GM12878 (cell line): ENCODE results near the gene RERG.

Source experiments
- BCL11A ChIP-seq: IDR thresholded peaks from 2 replicates; pipeline ENCODE4 v1.6.1; 2011; ENCODE audit warnings: low read depth, low read length
- NFIC ChIP-seq: IDR thresholded peaks from 2 replicates; pipeline ENCODE4 v1.6.1; 2012; ENCODE audit warnings: low read depth, mild to moderate bottlenecking, inconsistent platforms, low read length, moderate library complexity
- POLR2A ChIP-seq: IDR thresholded peaks from 2 replicates; pipeline ENCODE4 v1.6.1; 2011; ENCODE audit warnings: low read depth, mild to moderate bottlenecking, low read length
- POLR2AphosphoS2 ChIP-seq: IDR thresholded peaks from 2 replicates; pipeline ENCODE4 v1.6.1; 2011; ENCODE audit warnings: low read depth, mild to moderate bottlenecking, low read length, improper control_type of control experiment, moderate library complexity
- SIX5 ChIP-seq: IDR thresholded peaks from 2 replicates; pipeline ENCODE4 v1.6.1; 2011; ENCODE audit warnings: mild to moderate bottlenecking, low read depth, low read length, moderate library complexity; ENCODE audit not compliant: severe bottlenecking
- TF ChIP-seq, protein P1 (sequence below), 3 experiments: IDR thresholded peaks in 2 of 3; conservative IDR thresholded peaks in 1 of 3; 2 replicates each; pipeline ENCODE4 v1.5.1; 2011; ENCODE audit warnings: low read depth in 3 of 3, low read length in 3 of 3, mild to moderate bottlenecking in 3 of 3, control low read depth in 2 of 3, moderate library complexity in 2 of 3, inconsistent platforms in 1 of 3, mixed read lengths in 1 of 3; ENCODE audit not compliant: control insufficient read depth in 2 of 3, insufficient read depth in 1 of 3; ENCODE audit errors: extremely low read depth in 1 of 3
- TF ChIP-seq, protein P2 (sequence below): fragments of 450-650 bp; formaldehyde crosslinking; IDR thresholded peaks from 2 replicates; pipeline ENCODE4 v1.4.0; 2022; ENCODE audit warnings: mild to moderate bottlenecking, moderate library complexity

DNA sequence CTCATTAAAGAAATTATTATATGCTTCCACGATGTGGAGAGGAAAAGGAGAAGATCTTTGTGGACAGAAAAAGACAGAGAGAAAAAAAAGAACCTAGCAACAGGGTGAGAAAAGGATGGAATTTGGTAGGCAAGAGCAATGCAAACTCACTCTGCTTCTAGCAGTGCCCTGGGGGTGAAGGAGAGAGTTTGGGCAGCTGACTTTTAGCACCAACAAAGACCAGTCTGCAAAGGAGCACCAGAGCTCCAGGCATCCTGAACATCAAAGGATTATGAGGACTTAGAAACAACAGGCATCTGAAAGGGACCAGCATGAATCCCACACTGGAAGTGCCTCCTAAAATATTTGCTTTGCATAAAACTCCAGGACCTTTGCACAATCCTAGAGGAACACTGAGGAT is 32.8 kb upstream of the RERG start:
- no peak for TF ChIP-seq POLR2A
- no peak for TF ChIP-seq SIX5
- no peak for TF ChIP-seq POLR2AphosphoS2
- TF ChIP-seq, protein P1, sequence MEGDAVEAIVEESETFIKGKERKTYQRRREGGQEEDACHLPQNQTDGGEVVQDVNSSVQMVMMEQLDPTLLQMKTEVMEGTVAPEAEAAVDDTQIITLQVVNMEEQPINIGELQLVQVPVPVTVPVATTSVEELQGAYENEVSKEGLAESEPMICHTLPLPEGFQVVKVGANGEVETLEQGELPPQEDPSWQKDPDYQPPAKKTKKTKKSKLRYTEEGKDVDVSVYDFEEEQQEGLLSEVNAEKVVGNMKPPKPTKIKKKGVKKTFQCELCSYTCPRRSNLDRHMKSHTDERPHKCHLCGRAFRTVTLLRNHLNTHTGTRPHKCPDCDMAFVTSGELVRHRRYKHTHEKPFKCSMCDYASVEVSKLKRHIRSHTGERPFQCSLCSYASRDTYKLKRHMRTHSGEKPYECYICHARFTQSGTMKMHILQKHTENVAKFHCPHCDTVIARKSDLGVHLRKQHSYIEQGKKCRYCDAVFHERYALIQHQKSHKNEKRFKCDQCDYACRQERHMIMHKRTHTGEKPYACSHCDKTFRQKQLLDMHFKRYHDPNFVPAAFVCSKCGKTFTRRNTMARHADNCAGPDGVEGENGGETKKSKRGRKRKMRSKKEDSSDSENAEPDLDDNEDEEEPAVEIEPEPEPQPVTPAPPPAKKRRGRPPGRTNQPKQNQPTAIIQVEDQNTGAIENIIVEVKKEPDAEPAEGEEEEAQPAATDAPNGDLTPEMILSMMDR (IDR thresholded peaks at IDR 0.05 in 2 of 3, conservative IDR thresholded peaks at IDR 0.05 in 1 of 3; ENCODE audit: control insufficient read depth in 2 of 3, extremely low read depth in 1 of 3, insufficient read depth in 1 of 3, low read depth in 3 of 3, low read length in 3 of 3): no peak
- TF ChIP-seq, protein P2, sequence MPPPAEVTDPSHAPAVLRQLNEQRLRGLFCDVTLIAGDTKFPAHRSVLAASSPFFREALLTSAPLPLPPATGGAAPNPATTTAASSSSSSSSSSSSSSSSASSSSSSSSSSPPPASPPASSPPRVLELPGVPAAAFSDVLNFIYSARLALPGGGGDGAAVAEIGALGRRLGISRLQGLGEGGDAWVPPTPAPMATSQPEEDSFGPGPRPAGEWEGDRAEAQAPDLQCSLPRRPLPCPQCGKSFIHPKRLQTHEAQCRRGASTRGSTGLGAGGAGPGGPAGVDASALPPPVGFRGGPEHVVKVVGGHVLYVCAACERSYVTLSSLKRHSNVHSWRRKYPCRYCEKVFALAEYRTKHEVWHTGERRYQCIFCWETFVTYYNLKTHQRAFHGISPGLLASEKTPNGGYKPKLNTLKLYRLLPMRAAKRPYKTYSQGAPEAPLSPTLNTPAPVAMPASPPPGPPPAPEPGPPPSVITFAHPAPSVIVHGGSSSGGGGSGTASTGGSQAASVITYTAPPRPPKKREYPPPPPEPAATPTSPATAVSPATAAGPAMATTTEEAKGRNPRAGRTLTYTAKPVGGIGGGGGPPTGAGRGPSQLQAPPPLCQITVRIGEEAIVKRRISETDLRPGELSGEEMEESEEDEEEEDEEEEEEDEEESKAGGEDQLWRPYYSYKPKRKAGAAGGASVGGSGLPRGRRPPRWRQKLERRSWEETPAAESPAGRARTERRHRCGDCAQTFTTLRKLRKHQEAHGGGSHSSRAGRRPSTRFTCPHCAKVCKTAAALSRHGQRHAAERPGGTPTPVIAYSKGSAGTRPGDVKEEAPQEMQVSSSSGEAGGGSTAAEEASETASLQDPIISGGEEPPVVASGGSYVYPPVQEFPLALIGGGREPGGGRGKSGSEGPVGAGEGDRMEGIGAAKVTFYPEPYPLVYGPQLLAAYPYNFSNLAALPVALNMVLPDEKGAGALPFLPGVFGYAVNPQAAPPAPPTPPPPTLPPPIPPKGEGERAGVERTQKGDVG: no peak
- no peak for TF ChIP-seq NFIC
- TF ChIP-seq BCL11A: no peak
